AG09319 (cell line): ENCODE measurements around the gene ZKSCAN4.

Experiments used
- DNase-seq: peaks from one replicate; pipeline ENCODE4 v3.0.0-alpha.2; 2010; ENCODE audit warnings: low read depth; ENCODE audit errors: extremely low read depth
- CTCF ChIP-seq: IDR thresholded peaks from 2 replicates; pipeline ENCODE4 v1.5.1; 2011; ENCODE audit warnings: low read depth, mild to moderate bottlenecking, inconsistent platforms, low read length, moderate library complexity

ZKSCAN4 gene

GRCh38 chr6:28215425-28215824 is 36.6 kb downstream of the ZKSCAN4 start:
- no peak for TF ChIP-seq CTCF
- no peak for DNase-seq

- no peak for DNase-seq
- no peak for TF ChIP-seq CTCF
Measured at GRCh38 chr6:28213213-28213523, 38.9 kb downstream of the ZKSCAN4 start.

GRCh38 chr6:28212510-28213212 is 39.4 kb downstream of the ZKSCAN4 start:
- peak; percentile 71 for DNase-seq
- no peak for TF ChIP-seq CTCF

- no peak for TF ChIP-seq CTCF
- DNase-seq = no peak
Measured at GRCh38 chr6:28211840-28212509, 40.1 kb downstream of the ZKSCAN4 start.

GRCh38 chr6:28209753-28210535 is 42.1 kb downstream of the ZKSCAN4 start:
- DNase-seq = no peak
- TF ChIP-seq CTCF = no peak

- TF ChIP-seq CTCF = no peak
- no peak for DNase-seq
Measured at GRCh38 chr6:28208111-28208659, 43.9 kb downstream of the ZKSCAN4 start.
